Neural cell (in vitro differentiated cells): ENCODE data around the gene CD58. TPM values are rescaled to one million over a fixed set of nuclear protein-coding genes. Genes with fewer than 3 reads are reported as not detected.

Source experiments
- H2AFZ ChIP-seq: fragments of 200-600, 300-800 bp; sonication (generic), shearing (Covaris generic); 2 replicates; pipeline ENCODE4 v1.6.0; 2014; ENCODE audit warnings: low read depth, mild to moderate bottlenecking, antibody characterized with exemption, low read length, moderate library complexity
- H3F3A ChIP-seq: fragments of 200-600 bp; shearing (Covaris generic); 2 replicates; pipeline ENCODE4 v1.6.1; 2016; ENCODE audit warnings: mild to moderate bottlenecking, moderate library complexity, mixed read lengths, antibody characterized with exemption, low read length; ENCODE audit not compliant: insufficient read depth, poor library complexity, severe bottlenecking
- H3K27ac ChIP-seq: fragments of 200-600, 300-800 bp; sonication (generic), shearing (Covaris generic); 2 replicates; pipeline ENCODE4 v1.5.1; 2014; ENCODE audit warnings: mild to moderate bottlenecking, low read length, moderate library complexity
- H3K27me3 ChIP-seq: fragments of 300-800, 200-600 bp; sonication (generic), shearing (Covaris generic); 2 replicates; pipeline ENCODE4 v1.6.0; 2014; ENCODE audit warnings: mild to moderate bottlenecking, low read depth, low read length, moderate library complexity; ENCODE audit not compliant: insufficient read depth
- H3K36me3 ChIP-seq: fragments of 300-800, 200-600 bp; sonication (generic), shearing (Covaris generic); 2 replicates; pipeline ENCODE4 v1.5.1; 2014; ENCODE audit warnings: mild to moderate bottlenecking, antibody characterized with exemption, low read length, moderate library complexity; ENCODE audit not compliant: insufficient read depth
- H3K4me2 ChIP-seq: fragments of 300-800, 200-600 bp; sonication (generic), shearing (Covaris generic); 2 replicates; pipeline ENCODE4 v1.6.0; 2014; ENCODE audit warnings: mild to moderate bottlenecking, low read length
- H3K4me3 ChIP-seq: fragments of 300-800, 200-600 bp; sonication (generic), shearing (Covaris generic); 2 replicates; pipeline ENCODE4 v1.5.1; 2014; ENCODE audit warnings: mild to moderate bottlenecking, low read length, moderate library complexity
- H3K79me2 ChIP-seq: fragments of 200-600 bp; shearing (Covaris generic); replicated peaks from 2 replicates; pipeline ENCODE4 v1.6.0; 2014; ENCODE audit warnings: mild to moderate bottlenecking, low read length, moderate library complexity; ENCODE audit not compliant: insufficient read depth
- H3K9ac ChIP-seq: fragments of 300-800, 200-600 bp; sonication (generic), shearing (Covaris generic); 2 replicates; pipeline ENCODE4 v1.6.1; 2016; ENCODE audit warnings: mild to moderate bottlenecking, low read length, mixed read lengths
- H3K9me2 ChIP-seq: fragments of 200-600 bp; shearing (Covaris generic); 2 replicates; pipeline ENCODE4 v1.6.1; 2016; ENCODE audit warnings: mild to moderate bottlenecking, low read length, mixed read lengths; ENCODE audit not compliant: insufficient read depth
- H3K9me3 ChIP-seq: fragments of 200-600, 300-800 bp; sonication (generic), shearing (Covaris generic); 2 replicates; pipeline ENCODE4 v1.6.1; 2016; ENCODE audit warnings: mild to moderate bottlenecking, mixed run types, low read length, moderate library complexity, mixed read lengths
- H4K20me1 ChIP-seq: fragments of 200-600 bp; shearing (Covaris generic); 2 replicates; pipeline ENCODE4 v1.6.1; 2016; ENCODE audit warnings: mild to moderate bottlenecking, mixed run types; ENCODE audit not compliant: insufficient read depth
- CTCF ChIP-seq: fragments of 450-650 bp; IDR thresholded peaks from 2 replicates; pipeline ENCODE4 v1.5.1; 2014; ENCODE audit warnings: antibody characterized with exemption, mild to moderate bottlenecking, moderate library complexity; ENCODE audit not compliant: poor library complexity, severe bottlenecking
- EP300 ChIP-seq: fragments of 450-650 bp; conservative IDR thresholded peaks from 2 replicates; pipeline ENCODE4 v1.6.1; 2014; ENCODE audit warnings: antibody characterized with exemption, mild to moderate bottlenecking, moderate library complexity; ENCODE audit not compliant: poor library complexity, severe bottlenecking
- EZH2 ChIP-seq: fragments of 200-600, 300-800 bp; shearing (Covaris generic), sonication (generic); IDR thresholded peaks from 2 replicates; pipeline ENCODE4 v1.6.1; 2014; ENCODE audit warnings: antibody characterized with exemption, low read length, borderline replicate concordance, mild to moderate bottlenecking; ENCODE audit not compliant: insufficient read depth, poor library complexity, severe bottlenecking
- MXI1 ChIP-seq: fragments of 450-650 bp; conservative IDR thresholded peaks from 2 replicates; pipeline ENCODE4 v1.6.1; 2014; ENCODE audit warnings: antibody characterized with exemption, mild to moderate bottlenecking; ENCODE audit not compliant: poor library complexity, severe bottlenecking
- POLR2AphosphoS5 ChIP-seq: IDR thresholded peaks from 2 replicates; pipeline ENCODE4 v1.6.1; 2012
- RAD21 ChIP-seq: fragments of 450-650 bp; conservative IDR thresholded peaks from 2 replicates; pipeline ENCODE4 v1.6.1; 2014; ENCODE audit warnings: antibody characterized with exemption, mild to moderate bottlenecking, moderate library complexity
- SMC3 ChIP-seq: fragments of 450-650 bp; conservative IDR thresholded peaks from 2 replicates; pipeline ENCODE4 v1.6.1; 2014; ENCODE audit warnings: antibody characterized with exemption, mild to moderate bottlenecking, moderate library complexity; ENCODE audit not compliant: poor library complexity
- TAF1 ChIP-seq: IDR thresholded peaks from 2 replicates; pipeline ENCODE4 v1.6.1; 2012; ENCODE audit warnings: low read depth
- polyA plus RNA-seq: library from polyadenylated mRNA; depleted of rRNA; stranded (reverse); fragments of >200 nt; gene quantifications from 2 replicates; pipeline ENCODE4 v1.2.3, GENCODE V29; 2014
- TF ChIP-seq, protein P1 (sequence below): IDR thresholded peaks from 2 replicates; pipeline ENCODE4 v1.6.1; 2012; ENCODE audit warnings: borderline replicate concordance

Gene CD58
- polyA plus RNA-seq, 1 donor from 2014 or later, result 1.8 TPM

DNA sequence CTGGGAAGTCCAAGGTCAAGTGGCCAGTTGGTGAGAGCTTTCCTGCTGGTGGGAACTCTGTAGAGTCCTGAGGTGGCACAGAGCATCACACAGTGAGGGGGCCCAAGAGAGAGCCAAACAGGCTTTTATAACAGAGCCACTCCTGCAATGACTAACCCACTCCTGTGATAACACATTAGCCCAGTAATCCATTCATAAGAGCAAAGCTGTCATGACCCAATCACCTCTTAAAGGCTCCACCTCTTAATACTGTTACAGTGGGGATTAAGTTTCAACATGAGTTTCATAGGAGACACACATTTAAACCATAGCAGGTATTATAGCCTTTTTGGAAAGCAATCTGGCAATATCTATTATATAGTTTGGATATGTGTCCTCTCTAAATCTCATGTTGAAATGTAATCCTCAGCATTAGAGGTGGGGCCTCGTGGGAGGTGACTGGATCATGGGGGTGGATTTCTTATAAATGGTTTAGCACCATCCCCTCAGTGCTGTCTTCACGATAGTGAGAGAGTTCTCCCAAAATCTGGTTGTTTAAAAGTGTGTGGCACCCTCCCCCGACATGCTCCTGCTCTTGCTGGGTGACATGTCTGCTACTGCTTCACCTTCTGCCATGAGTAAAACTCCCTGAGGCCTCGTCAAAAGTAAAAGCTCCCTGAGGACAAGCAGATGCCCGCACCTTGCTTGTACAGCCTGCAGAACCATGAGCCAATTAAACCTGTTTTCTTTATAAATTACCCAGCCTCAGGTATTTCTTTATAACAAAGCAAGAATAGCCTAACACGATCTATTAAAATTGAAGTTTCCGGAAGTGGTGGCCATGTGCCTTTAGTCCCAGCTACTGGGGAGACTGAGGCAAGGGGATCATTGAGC is 64.5 kb downstream of the CD58 start:
- Histone ChIP-seq H3K9ac (no peak overlapping the region), H3K4me2 (no peak overlapping the region), H3K79me2 (no peaks in the 10 kb centered on the region), H4K20me1 (no peaks in the 10 kb centered on the region), H3K9me2 (no peaks in the 10 kb centered on the region), H3F3A (no peaks in the 10 kb centered on the region), H3K36me3 (no peaks in the 10 kb centered on the region), H2AFZ (no peak overlapping the region), H3K4me3 (no peak overlapping the region), H3K9me3 (no peaks in the 10 kb centered on the region), H3K27ac (no peak overlapping the region), H3K27me3 (no peaks in the 10 kb centered on the region)
- TF ChIP-seq, protein P1, sequence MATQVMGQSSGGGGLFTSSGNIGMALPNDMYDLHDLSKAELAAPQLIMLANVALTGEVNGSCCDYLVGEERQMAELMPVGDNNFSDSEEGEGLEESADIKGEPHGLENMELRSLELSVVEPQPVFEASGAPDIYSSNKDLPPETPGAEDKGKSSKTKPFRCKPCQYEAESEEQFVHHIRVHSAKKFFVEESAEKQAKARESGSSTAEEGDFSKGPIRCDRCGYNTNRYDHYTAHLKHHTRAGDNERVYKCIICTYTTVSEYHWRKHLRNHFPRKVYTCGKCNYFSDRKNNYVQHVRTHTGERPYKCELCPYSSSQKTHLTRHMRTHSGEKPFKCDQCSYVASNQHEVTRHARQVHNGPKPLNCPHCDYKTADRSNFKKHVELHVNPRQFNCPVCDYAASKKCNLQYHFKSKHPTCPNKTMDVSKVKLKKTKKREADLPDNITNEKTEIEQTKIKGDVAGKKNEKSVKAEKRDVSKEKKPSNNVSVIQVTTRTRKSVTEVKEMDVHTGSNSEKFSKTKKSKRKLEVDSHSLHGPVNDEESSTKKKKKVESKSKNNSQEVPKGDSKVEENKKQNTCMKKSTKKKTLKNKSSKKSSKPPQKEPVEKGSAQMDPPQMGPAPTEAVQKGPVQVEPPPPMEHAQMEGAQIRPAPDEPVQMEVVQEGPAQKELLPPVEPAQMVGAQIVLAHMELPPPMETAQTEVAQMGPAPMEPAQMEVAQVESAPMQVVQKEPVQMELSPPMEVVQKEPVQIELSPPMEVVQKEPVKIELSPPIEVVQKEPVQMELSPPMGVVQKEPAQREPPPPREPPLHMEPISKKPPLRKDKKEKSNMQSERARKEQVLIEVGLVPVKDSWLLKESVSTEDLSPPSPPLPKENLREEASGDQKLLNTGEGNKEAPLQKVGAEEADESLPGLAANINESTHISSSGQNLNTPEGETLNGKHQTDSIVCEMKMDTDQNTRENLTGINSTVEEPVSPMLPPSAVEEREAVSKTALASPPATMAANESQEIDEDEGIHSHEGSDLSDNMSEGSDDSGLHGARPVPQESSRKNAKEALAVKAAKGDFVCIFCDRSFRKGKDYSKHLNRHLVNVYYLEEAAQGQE, result no peak
- TF ChIP-seq CTCF (no peak), TAF1 (no peak), POLR2AphosphoS5 (no peak), SMC3 (no peak), EP300 (no peak), MXI1 (no peak), RAD21 (no peak), EZH2 (no peak)

DNA sequence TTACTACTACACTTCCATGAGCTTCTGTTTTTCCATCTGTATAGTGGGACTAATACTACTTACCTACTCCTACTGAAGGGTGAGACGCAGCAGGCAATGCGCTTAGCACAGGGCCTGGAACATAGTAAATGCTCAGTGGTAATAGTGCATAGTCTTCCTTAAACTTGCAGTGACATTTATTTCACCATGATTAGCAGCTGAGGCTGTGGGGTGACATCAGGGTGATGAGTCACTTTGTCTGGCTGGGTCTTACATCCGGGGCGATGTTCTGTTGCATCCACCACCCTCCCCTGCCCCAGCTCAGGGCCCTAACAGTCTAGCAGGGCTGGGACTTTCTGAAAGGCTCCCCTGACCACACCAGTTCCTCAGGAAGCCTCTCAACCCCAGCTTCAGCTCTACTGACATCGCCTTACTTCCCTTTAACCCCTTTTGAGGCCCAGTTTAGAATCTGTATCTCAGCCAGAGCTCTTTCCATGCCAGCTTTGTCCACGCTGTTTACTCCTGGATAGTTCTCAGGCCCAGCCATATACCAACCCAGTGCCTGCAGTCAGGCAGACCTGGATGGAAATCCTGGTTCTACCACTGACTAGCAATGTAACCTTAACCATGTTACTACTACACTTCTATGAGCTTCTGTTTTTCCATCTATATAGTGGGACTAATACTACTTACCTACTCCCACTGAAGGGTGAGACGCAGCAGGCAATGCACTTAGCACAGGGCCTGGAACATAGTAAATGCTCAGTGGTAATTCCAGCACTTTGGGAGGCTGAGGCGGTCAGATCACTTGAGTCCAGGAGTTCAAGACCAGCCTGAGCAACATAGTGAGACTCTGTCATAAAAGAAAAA is 66.3 kb downstream of the CD58 start:
- no peaks in the 10 kb centered on the region for H3K27me3 ChIP-seq
- no peaks in the 10 kb centered on the region for H3K36me3 ChIP-seq
- no peak overlapping the region for H3K9ac ChIP-seq
- TF ChIP-seq MXI1 (no peak), CTCF (no peak), EP300 (no peak), POLR2AphosphoS5 (no peak), TAF1 (no peak), RAD21 (no peak), EZH2 (no peak)
- TF ChIP-seq, protein P1, result no peak
- no peak overlapping the region for H2AFZ ChIP-seq
- H3K79me2 ChIP-seq, result no peaks in the 10 kb centered on the region
- no peaks in the 10 kb centered on the region for H3K9me2 ChIP-seq
- no peak overlapping the region for H3K4me2 ChIP-seq
- no peaks in the 10 kb centered on the region for H3K9me3 ChIP-seq
- no peaks in the 10 kb centered on the region for H3F3A ChIP-seq
- H4K20me1 ChIP-seq, result no peaks in the 10 kb centered on the region
- H3K4me3 ChIP-seq, result no peak overlapping the region
- no peak overlapping the region for H3K27ac ChIP-seq
